ENCODE results near the gene ELL. TPM values are rescaled to one million over a fixed set of nuclear protein-coding genes. Genes with fewer than 3 reads are reported as not detected.

Gene ELL
- total and polyA plus RNA-seq, 9 of the 15 experiments (the other 6 are each of a cell fraction or from before 2014, with no cell fraction given): 0.24 to 22.5 (median 4.1) TPM

GRCh38 chr19:18522124-18522861 lies 423 bp upstream of the ELL start (continued):
- TF ChIP-seq PRDM10 (IDR thresholded peaks at IDR 0.05; ENCODE audit: partially characterized antibody) (peak; percentile 98), NCOA1 (IDR thresholded peaks at IDR 0.05; ENCODE audit: low read depth) (no peak), ZNF76 (CRISPR knock-in tag; IDR thresholded peaks at IDR 0.05; ENCODE audit: borderline replicate concordance) (no peak), DPF2 (IDR thresholded peaks at IDR 0.05) (no peak), MYNN (IDR thresholded peaks at IDR 0.05) (no peak), MYNN (CRISPR knock-in tag; IDR thresholded peaks at IDR 0.05) (no peak), ZNF316 (IDR thresholded peaks at IDR 0.05) (peak; percentile 81), ESRRA (IDR thresholded peaks at IDR 0.05; ENCODE audit: borderline replicate concordance, low read depth) (peak; percentile 70; the same call in 1 of the 2 replicates), U2AF2 (optimal IDR thresholded peaks at IDR 0.05; ENCODE audit: low read depth, low read length) (no peak), CREB1 (IDR thresholded peaks at IDR 0.05) (peak; percentile 81; the same call in 1 of the 2 replicates), CREB1 (CRISPR knock-in tag; IDR thresholded peaks at IDR 0.05) (peak; percentile 76), ZNF766 (CRISPR knock-in tag; conservative IDR thresholded peaks at IDR 0.05) (no peak), SIN3A (IDR thresholded peaks at IDR 0.05; ENCODE audit: borderline replicate concordance in 2 of 2, control insufficient read depth in 1 of 2, low read depth in 2 of 2, low read length in 2 of 2) (0 out of 4 replicates have a peak, but pooled peaks of 1 of the 2 experiments have one; percentile 34), ZNF133 (CRISPR knock-in tag; IDR thresholded peaks at IDR 0.05) (no peak), ZNF77 (CRISPR knock-in tag; IDR thresholded peaks at IDR 0.05) (no peak), NRF1 (conservative IDR thresholded peaks at IDR 0.05 in 1 of 2, IDR thresholded peaks at IDR 0.05 in 1 of 2) (peak; percentile 92 to 93), ZNF518B (CRISPR knock-in tag; IDR thresholded peaks at IDR 0.05) (no peak), NR2C1 (IDR thresholded peaks at IDR 0.05) (no peak), NR2C1 (tag; IDR thresholded peaks at IDR 0.05) (no peak), E2F3 (CRISPR knock-in tag; IDR thresholded peaks at IDR 0.05) (no peak), KLF6 (CRISPR knock-in tag; IDR thresholded peaks at IDR 0.05; ENCODE audit: borderline replicate concordance) (no peak), MTA2 (IDR thresholded peaks at IDR 0.05; ENCODE audit: low read depth) (no peak), FOXJ3 (CRISPR knock-in tag; IDR thresholded peaks at IDR 0.05) (no peak), BDP1 (IDR thresholded peaks at IDR 0.05; ENCODE audit: insufficient read depth, insufficient read length) (no peak)
